Measurements from ENCODE around the gene CEMIP.

CEMIP gene

GRCh38 chr15:80971143-80971542 is 192.0 kb downstream of the CEMIP start:
- DNase-seq (ENCODE audit: extremely low read depth, low read depth): no peak
- H3K4me3 ChIP-seq (replicated peaks; ENCODE audit: low read depth, low read length): no peak overlapping the region
- TF ChIP-seq, protein P1, sequence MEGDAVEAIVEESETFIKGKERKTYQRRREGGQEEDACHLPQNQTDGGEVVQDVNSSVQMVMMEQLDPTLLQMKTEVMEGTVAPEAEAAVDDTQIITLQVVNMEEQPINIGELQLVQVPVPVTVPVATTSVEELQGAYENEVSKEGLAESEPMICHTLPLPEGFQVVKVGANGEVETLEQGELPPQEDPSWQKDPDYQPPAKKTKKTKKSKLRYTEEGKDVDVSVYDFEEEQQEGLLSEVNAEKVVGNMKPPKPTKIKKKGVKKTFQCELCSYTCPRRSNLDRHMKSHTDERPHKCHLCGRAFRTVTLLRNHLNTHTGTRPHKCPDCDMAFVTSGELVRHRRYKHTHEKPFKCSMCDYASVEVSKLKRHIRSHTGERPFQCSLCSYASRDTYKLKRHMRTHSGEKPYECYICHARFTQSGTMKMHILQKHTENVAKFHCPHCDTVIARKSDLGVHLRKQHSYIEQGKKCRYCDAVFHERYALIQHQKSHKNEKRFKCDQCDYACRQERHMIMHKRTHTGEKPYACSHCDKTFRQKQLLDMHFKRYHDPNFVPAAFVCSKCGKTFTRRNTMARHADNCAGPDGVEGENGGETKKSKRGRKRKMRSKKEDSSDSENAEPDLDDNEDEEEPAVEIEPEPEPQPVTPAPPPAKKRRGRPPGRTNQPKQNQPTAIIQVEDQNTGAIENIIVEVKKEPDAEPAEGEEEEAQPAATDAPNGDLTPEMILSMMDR (IDR thresholded peaks at IDR 0.05; ENCODE audit: low read depth, low read length, missing control alignments): no peak

- TF ChIP-seq, protein P1 (IDR thresholded peaks at IDR 0.05; ENCODE audit: low read depth, low read length, missing control alignments): no peak
- no peak for DNase-seq (ENCODE audit: extremely low read depth, low read depth)
- no peak overlapping the region for H3K4me3 ChIP-seq (replicated peaks; ENCODE audit: low read depth, low read length)
Observed at GRCh38 chr15:80972276-80972675, 193.1 kb downstream of the CEMIP start.

DNA sequence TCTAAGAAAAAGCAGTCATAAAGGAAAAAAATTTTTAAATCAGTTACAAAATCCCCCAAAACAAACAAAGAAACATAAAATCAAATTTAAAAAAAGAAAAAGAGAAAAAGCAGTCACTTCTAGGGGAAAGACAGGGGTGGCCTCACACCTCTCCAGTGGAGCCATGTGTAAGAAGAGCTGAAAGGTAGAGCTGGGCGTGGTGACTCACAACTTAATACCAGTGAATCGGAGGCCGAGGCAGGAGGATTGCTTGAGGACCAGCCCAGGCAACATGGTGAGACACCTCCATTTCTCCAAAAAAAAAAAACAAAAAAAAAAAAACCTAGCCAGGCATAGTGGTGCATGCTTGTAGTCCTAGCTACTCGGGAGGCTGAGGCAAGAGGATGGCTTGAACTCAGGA is 195.7 kb downstream of the CEMIP start:
- TF ChIP-seq, protein P1 (IDR thresholded peaks at IDR 0.05; ENCODE audit: low read depth, low read length, missing control alignments): no peak
- no peak for DNase-seq (ENCODE audit: extremely low read depth, low read depth)
- H3K4me3 ChIP-seq (replicated peaks; ENCODE audit: low read depth, low read length): no peak overlapping the region

DNA sequence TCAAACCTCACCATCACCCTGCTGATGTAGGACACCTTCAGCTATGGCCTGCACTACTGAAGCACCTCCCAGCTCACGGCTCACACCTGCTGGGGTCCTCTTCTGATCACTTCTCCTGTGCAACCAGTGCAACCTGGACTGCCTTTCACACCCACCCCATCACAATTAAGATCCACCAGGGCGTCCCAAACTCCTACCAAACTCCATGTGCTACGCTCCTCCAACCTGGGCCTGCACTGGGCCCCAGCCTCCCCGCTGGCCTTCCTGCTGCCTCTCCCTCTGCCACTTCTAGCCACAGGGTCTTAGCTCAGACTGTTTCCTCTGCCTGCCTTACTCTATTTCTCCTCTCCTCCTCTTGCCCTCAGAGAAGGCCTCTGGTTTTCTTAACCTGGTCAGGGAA is 197.7 kb downstream of the CEMIP start:
- H3K4me3 ChIP-seq (replicated peaks; ENCODE audit: low read depth, low read length): no peak overlapping the region
- TF ChIP-seq, protein P1 (IDR thresholded peaks at IDR 0.05; ENCODE audit: low read depth, low read length, missing control alignments): no peak
- no peak for DNase-seq (ENCODE audit: extremely low read depth, low read depth)

DNA sequence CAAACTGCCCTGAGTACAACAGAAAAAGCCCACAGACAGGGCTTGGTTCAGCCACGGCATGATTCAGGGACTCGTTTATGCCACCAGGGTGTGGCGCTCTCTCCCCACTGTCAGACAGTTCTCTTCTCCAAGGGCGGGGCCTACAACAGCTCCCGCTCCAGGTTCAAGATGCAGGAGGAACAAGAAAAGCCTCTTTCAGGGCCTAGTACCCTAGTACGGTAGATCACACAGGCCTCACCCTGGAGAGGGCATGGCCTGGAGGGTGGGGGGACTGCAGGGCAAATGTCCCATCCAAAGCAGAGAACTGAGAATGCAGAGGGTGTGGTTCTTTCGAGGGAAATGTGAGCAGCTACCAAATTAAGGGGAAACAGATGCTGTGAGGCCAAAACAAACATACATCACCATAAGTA is 198.5 kb downstream of the CEMIP start:
- TF ChIP-seq, protein P1 (IDR thresholded peaks at IDR 0.05; ENCODE audit: low read depth, low read length, missing control alignments): peak; percentile 75
- H3K4me3 ChIP-seq (replicated peaks; ENCODE audit: low read depth, low read length): no peak overlapping the region
- DNase-seq (ENCODE audit: extremely low read depth, low read depth): no peak

- TF ChIP-seq, protein P1 (IDR thresholded peaks at IDR 0.05; ENCODE audit: low read depth, low read length, missing control alignments): no peak
- DNase-seq (ENCODE audit: extremely low read depth, low read depth): peak; percentile 66
Observed at GRCh38 chr15:80978685-80979329, 199.6 kb downstream of the CEMIP start.

More at GRCh38 chr15:80978685-80979329, 199.6 kb downstream of the CEMIP start:
- no peak overlapping the region for H3K4me3 ChIP-seq (replicated peaks; ENCODE audit: low read depth, low read length)
